Progenitor cell of endocrine pancreas (in vitro differentiated cells): ENCODE data around the gene PLEKHG4B. TPM values are rescaled to one million over a fixed set of nuclear protein-coding genes. Genes with fewer than 3 reads are reported as not detected.

Experiments
- DNase-seq: peaks from one replicate; pipeline ENCODE4 v3.0.0; 2021; ENCODE audit warnings: low spot score; ENCODE audit not compliant: unreplicated experiment
- H3K27ac Mint-ChIP-seq: 2 replicates; pipeline ENCODE4 v1.8.0; 2021; ENCODE audit warnings: mild to moderate bottlenecking, moderate library complexity, mixed read lengths
- H3K27me3 Mint-ChIP-seq: 2 replicates; pipeline ENCODE4 v1.8.0; 2021; ENCODE audit warnings: mixed read lengths
- H3K36me3 Mint-ChIP-seq: 2 replicates; pipeline ENCODE4 v1.8.0; 2022; ENCODE audit warnings: mixed read lengths; ENCODE audit not compliant: insufficient read depth
- H3K4me1 Mint-ChIP-seq: 2 replicates; pipeline ENCODE4 v1.8.0; 2021; ENCODE audit warnings: low read depth, mixed read lengths
- H3K4me3 Mint-ChIP-seq: 2 replicates; pipeline ENCODE4 v1.8.0; 2021; ENCODE audit warnings: low read depth, mild to moderate bottlenecking, moderate library complexity, mixed read lengths
- H3K9me3 Mint-ChIP-seq: 2 replicates; pipeline ENCODE4 v1.8.0; 2021; ENCODE audit warnings: low read depth, mixed read lengths
- CTCF ChIP-seq: fragments of 200-600 bp; sonication (generic); IDR thresholded peaks from one replicate; pipeline ENCODE4 v1.5.0; 2021; ENCODE audit warnings: antibody characterized with exemption, mild to moderate bottlenecking; ENCODE audit not compliant: unreplicated experiment
- total RNA-seq: library from RNA; stranded (reverse); gene quantifications from 2 replicates; pipeline ENCODE4 v1.2.1, GENCODE V29; 2021

PLEKHG4B gene
- total RNA-seq, 1 donor from 2014 or later, result 59.5 TPM

GRCh38 chr5:201672-202071 lies 109.7 kb downstream of the PLEKHG4B start:
- no peak for DNase-seq
- no peak overlapping the region for H3K4me3 Mint-ChIP-seq
- H3K4me1 Mint-ChIP-seq, result no peaks in the 10 kb centered on the region
- no peak overlapping the region for H3K27ac Mint-ChIP-seq
- peaks cover 9% of the 10 kb centered on the region for H3K36me3 Mint-ChIP-seq
- no peak for TF ChIP-seq CTCF
- H3K27me3 Mint-ChIP-seq, result no peaks in the 10 kb centered on the region
- no peaks in the 10 kb centered on the region for H3K9me3 Mint-ChIP-seq

DNA sequence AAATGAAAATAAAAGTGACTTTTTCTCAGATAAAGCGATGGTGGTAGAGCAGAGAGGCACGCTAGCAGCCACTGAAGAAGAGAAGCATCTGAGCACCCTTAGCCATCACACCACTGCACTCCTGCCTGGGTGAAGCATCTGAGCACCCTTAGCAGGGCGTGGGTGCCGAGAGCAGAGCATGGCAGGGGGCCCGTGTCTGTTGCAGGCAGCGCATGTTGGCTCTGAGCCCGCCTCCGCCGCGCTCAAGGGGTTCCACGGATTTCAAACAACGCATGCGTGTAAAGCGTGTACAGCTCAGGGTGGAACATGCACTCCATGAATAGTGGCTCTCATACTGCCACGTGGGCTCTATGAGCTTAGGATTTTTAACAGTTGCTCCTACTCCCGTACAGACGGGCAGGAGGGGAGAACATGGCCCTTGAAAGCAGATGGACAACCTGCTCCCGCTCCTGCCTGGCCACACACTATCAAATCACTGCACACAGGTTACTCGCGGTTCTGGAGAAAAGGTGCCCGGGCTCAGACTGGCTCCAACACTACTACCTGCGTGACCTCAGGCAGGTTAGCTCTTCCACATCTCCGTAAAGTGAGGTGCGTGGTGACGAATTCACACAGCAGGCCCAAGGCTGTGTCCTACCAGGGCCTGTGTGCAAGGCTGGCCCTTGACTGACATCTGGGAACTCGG lies 111.4 kb downstream of the PLEKHG4B start:
- Mint-ChIP-seq H3K27ac (peak overlapping the region; percentile 11), H3K4me3 (no peak overlapping the region), H3K4me1 (peaks cover 5% of the 10 kb centered on the region), H3K36me3 (peaks cover 9% of the 10 kb centered on the region), H3K27me3 (no peaks in the 10 kb centered on the region), H3K9me3 (no peaks in the 10 kb centered on the region)
- TF ChIP-seq CTCF, result no peak
- DNase-seq, result no peak

GRCh38 chr5:204001-204400 lies 112.0 kb downstream of the PLEKHG4B start:
- Mint-ChIP-seq H3K27ac (no peak overlapping the region), H3K4me1 (peaks cover 5% of the 10 kb centered on the region), H3K36me3 (peaks cover 9% of the 10 kb centered on the region), H3K4me3 (no peak overlapping the region), H3K27me3 (no peaks in the 10 kb centered on the region), H3K9me3 (no peaks in the 10 kb centered on the region)
- DNase-seq, result no peak
- no peak for TF ChIP-seq CTCF

DNA sequence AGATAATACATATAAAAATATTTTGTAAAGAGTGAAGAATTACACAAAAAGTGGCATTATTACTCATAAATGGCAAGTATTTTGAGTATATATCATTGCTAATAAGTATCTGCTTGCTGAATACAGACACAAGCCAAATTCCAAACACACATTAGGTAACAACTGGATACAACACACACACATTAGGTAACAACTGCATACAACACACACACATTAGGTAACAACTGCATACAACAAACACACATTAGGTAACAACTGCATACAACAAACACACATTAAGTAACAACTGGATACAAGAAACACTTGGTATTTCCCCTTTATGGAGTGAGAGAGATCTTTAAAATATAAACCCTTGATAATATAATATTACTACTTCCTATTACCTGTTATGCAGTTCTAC lies 112.5 kb downstream of the PLEKHG4B start:
- H3K27ac Mint-ChIP-seq, result no peak overlapping the region
- peaks cover 5% of the 10 kb centered on the region for H3K4me1 Mint-ChIP-seq
- no peak overlapping the region for H3K4me3 Mint-ChIP-seq
- H3K9me3 Mint-ChIP-seq, result no peaks in the 10 kb centered on the region
- H3K36me3 Mint-ChIP-seq, result peaks cover 9% of the 10 kb centered on the region
- H3K27me3 Mint-ChIP-seq, result no peaks in the 10 kb centered on the region
- no peak for TF ChIP-seq CTCF
- no peak for DNase-seq

GRCh38 chr5:204966-205670 lies 113.2 kb downstream of the PLEKHG4B start:
- TF ChIP-seq CTCF, result no peak

More at GRCh38 chr5:204966-205670, 113.2 kb downstream of the PLEKHG4B start:
- no peak overlapping the region for H3K4me3 Mint-ChIP-seq
- peaks cover 9% of the 10 kb centered on the region for H3K36me3 Mint-ChIP-seq
- H3K9me3 Mint-ChIP-seq, result no peaks in the 10 kb centered on the region
- no peak overlapping the region for H3K27ac Mint-ChIP-seq
- no peaks in the 10 kb centered on the region for H3K27me3 Mint-ChIP-seq
- DNase-seq, result no peak
- peaks cover 7% of the 10 kb centered on the region for H3K4me1 Mint-ChIP-seq
